SK-N-SH (cell line): ENCODE results near the gene WDR86. TPM values are rescaled to one million over a fixed set of nuclear protein-coding genes. Genes with fewer than 3 reads are reported as not detected.

ENCODE experiments used
- CTCF ChIA-PET: fragments of 300-600, 350-600 bp; formaldehyde crosslinking; extraction: SDS; loops from one replicate; lab custom pipeline; 2021; lab: Yijun Ruan, JAX
- POLR2A ChIA-PET: fragments of 350-600 bp; sonication (Branson Sonifier 250); formaldehyde crosslinking; extraction: SDS; loops from one replicate; lab custom pipeline; 2020; ENCODE audit warnings: antibody characterized with exemption, inconsistent platforms; lab: Yijun Ruan, JAX
- DNase-seq: peaks from one replicate; pipeline ENCODE4 v3.0.0; 2012
- H2AFZ ChIP-seq: fragments of 200-600 bp; sonication (generic); 2 replicates; pipeline ENCODE4 v1.8.1; 2016; ENCODE audit warnings: antibody characterized with exemption, mild to moderate bottlenecking, low read depth
- H3F3A ChIP-seq: fragments of 200-600 bp; sonication (generic); replicated peaks from 2 replicates; pipeline ENCODE3; 2016; ENCODE audit warnings: antibody characterized with exemption, mild to moderate bottlenecking; ENCODE audit not compliant: insufficient read depth
- H3K27ac ChIP-seq, 2 experiments: fragments of 200-500 bp in 1 of 2; fragments of 200-600 bp in 1 of 2; sonication (Bioruptor generic) in 1 of 2; sonication (generic), shearing (Covaris generic) in 1 of 2; 2 replicates each; pipeline versions ENCODE4 v1.5.1 to v1.6.1; 2014 to 2016; ENCODE audit warnings: low read depth in 2 of 2, inconsistent platforms in 1 of 2, low read length in 1 of 2, mild to moderate bottlenecking in 1 of 2, mixed read lengths in 1 of 2
- H3K27me3 ChIP-seq: fragments of 200-600 bp; sonication (generic), shearing (Covaris generic); 2 replicates; pipeline ENCODE4 v1.6.1; 2016; ENCODE audit warnings: mixed run types; ENCODE audit not compliant: insufficient read depth
- H3K36me3 ChIP-seq, 2 experiments: fragments of 200-500 bp in 1 of 2; fragments of 200-600 bp in 1 of 2; sonication (Bioruptor generic) in 1 of 2; sonication (generic) in 1 of 2; replicated peaks in 1 of 2; 2 replicates each; pipeline versions ENCODE3 to v1.5.1; 2014 to 2016; ENCODE audit warnings: low read length in 1 of 2, mild to moderate bottlenecking in 1 of 2; ENCODE audit not compliant: insufficient read depth in 2 of 2, control insufficient read depth in 1 of 2
- H3K4me1 ChIP-seq, 2 experiments: fragments of 200-500 bp in 1 of 2; fragments of 200-600 bp in 1 of 2; sonication (Bioruptor generic) in 1 of 2; sonication (generic), shearing (Covaris generic) in 1 of 2; 2 replicates each; pipeline versions ENCODE4 v1.5.1 to v1.6.1; 2014 to 2016; ENCODE audit warnings: low read depth in 1 of 2, low read length in 1 of 2, mixed run types in 1 of 2; ENCODE audit not compliant: insufficient read depth in 2 of 2, control insufficient read depth in 1 of 2
- H3K4me2 ChIP-seq: fragments of 200-600 bp; sonication (generic), shearing (Covaris generic); 2 replicates; pipeline ENCODE4 v1.6.1; 2017; ENCODE audit warnings: mixed run types
- H3K4me3 ChIP-seq, 2 experiments: fragments of 200-500 bp in 1 of 2; fragments of 200-600 bp in 1 of 2; sonication (Bioruptor generic) in 1 of 2; sonication (generic), shearing (Covaris generic) in 1 of 2; 2 replicates each; pipeline versions ENCODE4 v1.5.1 to v1.8.1; 2014 to 2016; ENCODE audit warnings: low read depth in 2 of 2, inconsistent platforms in 1 of 2, low read length in 1 of 2, mild to moderate bottlenecking in 1 of 2, mixed read lengths in 1 of 2, moderate library complexity in 1 of 2
- H3K79me2 ChIP-seq: fragments of 200-600 bp; sonication (generic); 2 replicates; pipeline ENCODE4 v1.8.1; 2017; ENCODE audit warnings: mild to moderate bottlenecking; ENCODE audit not compliant: insufficient read depth
- H3K9ac ChIP-seq: fragments of 200-600 bp; sonication (generic); 2 replicates; pipeline ENCODE4 v1.6.1; 2017; ENCODE audit warnings: mixed run types
- H3K9me2 ChIP-seq: fragments of 200-600 bp; sonication (generic); 2 replicates; pipeline ENCODE4 v1.6.1; 2017; ENCODE audit warnings: mixed run types
- H3K9me3 ChIP-seq: fragments of 200-600 bp; sonication (generic); 2 replicates; pipeline ENCODE4 v1.6.1; 2017; ENCODE audit warnings: mixed run types, mild to moderate bottlenecking, moderate library complexity
- H4K20me1 ChIP-seq: fragments of 200-600 bp; sonication (generic); 2 replicates; pipeline ENCODE4 v1.6.1; 2017; ENCODE audit warnings: mild to moderate bottlenecking, mixed run types; ENCODE audit not compliant: insufficient read depth
- CHD2 ChIP-seq: fragments of 150-350 bp; IDR thresholded peaks from 2 replicates; pipeline ENCODE4 v1.6.1; 2018; ENCODE audit warnings: low read length; ENCODE audit not compliant: partially characterized antibody
- EP300 ChIP-seq, 2 experiments: IDR thresholded peaks; 2 replicates each; pipeline versions ENCODE4 v1.4.0 to v1.6.1; 2012; ENCODE audit warnings: borderline replicate concordance in 1 of 2, low read depth in 1 of 2, low read length in 1 of 2
- EZH2phosphoT487 ChIP-seq: fragments of 200-600 bp; sonication (generic); IDR thresholded peaks from 2 replicates; pipeline ENCODE4 v1.6.1; 2017; ENCODE audit warnings: low read depth, mixed run types, mild to moderate bottlenecking, antibody characterized with exemption, moderate library complexity, borderline replicate concordance
- FOXJ3 ChIP-seq: sonication (generic); formaldehyde crosslinking; IDR thresholded peaks from 2 replicates; pipeline ENCODE4 v1.5.1; 2020; ENCODE audit warnings: mild to moderate bottlenecking, missing genetic modification reagents
- MXI1 ChIP-seq: IDR thresholded peaks from 2 replicates; pipeline ENCODE4 v1.6.1; 2012; ENCODE audit warnings: mild to moderate bottlenecking, low read depth, low read length, improper control_type of control experiment
- NFIC ChIP-seq: IDR thresholded peaks from 2 replicates; pipeline ENCODE4 v1.4.0; 2012; ENCODE audit warnings: borderline replicate concordance
- RAD21 ChIP-seq: IDR thresholded peaks from 2 replicates; pipeline ENCODE4 v1.6.1; 2012; ENCODE audit warnings: mild to moderate bottlenecking, low read length
- RCOR1 ChIP-seq: fragments of 150-350 bp; IDR thresholded peaks from 2 replicates; pipeline ENCODE4 v1.6.1; 2017; ENCODE audit warnings: antibody characterized with exemption, low read length
- RFX5 ChIP-seq: IDR thresholded peaks from 2 replicates; pipeline ENCODE4 v1.6.1; 2012; ENCODE audit warnings: mild to moderate bottlenecking, improper control_type of control experiment, low read length
- SIN3A ChIP-seq: IDR thresholded peaks from 2 replicates; pipeline ENCODE4 v1.6.1; 2012; ENCODE audit warnings: low read depth, mild to moderate bottlenecking, low read length, moderate library complexity, borderline replicate concordance
- SMC3 ChIP-seq: IDR thresholded peaks from 2 replicates; pipeline ENCODE4 v1.6.1; 2012; ENCODE audit warnings: low read depth, low read length, improper control_type of control experiment
- TAF1 ChIP-seq: IDR thresholded peaks from 2 replicates; pipeline ENCODE4 v1.6.1; 2012; ENCODE audit warnings: low read depth, mild to moderate bottlenecking, low read length, moderate library complexity, borderline replicate concordance
- TCF12 ChIP-seq: IDR thresholded peaks from 2 replicates; pipeline ENCODE4 v1.4.0; 2012
- TEAD4 ChIP-seq: IDR thresholded peaks from 2 replicates; pipeline ENCODE4 v1.4.0; 2012; ENCODE audit warnings: mild to moderate bottlenecking, borderline replicate concordance; ENCODE audit not compliant: insufficient read depth
- USF1 ChIP-seq: IDR thresholded peaks from 2 replicates; pipeline ENCODE4 v1.4.0; 2012; ENCODE audit warnings: low read depth, borderline replicate concordance
- WGBS: methylation state at CpG from one replicate; pipeline ENCODE4 v1.1.6; 2017; ENCODE audit warnings: low lambda C conversion rate; 5-methylcytosine and 5-hydroxymethylcytosine counted together
- polyA plus RNA-seq, 3 experiments: library from polyadenylated mRNA; depleted of rRNA; stranded (reverse); fragments of >200 nt; gene quantifications; 2 replicates each; pipeline ENCODE4 v1.2.3, GENCODE V29; 2012
- TF ChIP-seq, protein P1 (sequence below): fragments of 150-350 bp; IDR thresholded peaks from 2 replicates; pipeline ENCODE4 v1.6.1; 2016; ENCODE audit warnings: mild to moderate bottlenecking, low read depth, low read length
- TF ChIP-seq, protein P2 (sequence below): IDR thresholded peaks from 2 replicates; pipeline ENCODE4; 2012
- TF ChIP-seq, protein P3 (sequence below): IDR thresholded peaks from 2 replicates; pipeline ENCODE4 v1.4.0; 2012; ENCODE audit warnings: low read depth, borderline replicate concordance

WDR86 gene
- 1.0 and 2.5 TPM in 2 replicates for polyA plus RNA-seq (2012; rRNA removed)
- 0.45 and 0.84 TPM in 2 replicates for polyA plus RNA-seq (2012; cell fraction: cytosol; rRNA removed)
- 9.5 and 16.8 TPM in 2 replicates for polyA plus RNA-seq (2012; cell fraction: nucleus; rRNA removed)

DNA sequence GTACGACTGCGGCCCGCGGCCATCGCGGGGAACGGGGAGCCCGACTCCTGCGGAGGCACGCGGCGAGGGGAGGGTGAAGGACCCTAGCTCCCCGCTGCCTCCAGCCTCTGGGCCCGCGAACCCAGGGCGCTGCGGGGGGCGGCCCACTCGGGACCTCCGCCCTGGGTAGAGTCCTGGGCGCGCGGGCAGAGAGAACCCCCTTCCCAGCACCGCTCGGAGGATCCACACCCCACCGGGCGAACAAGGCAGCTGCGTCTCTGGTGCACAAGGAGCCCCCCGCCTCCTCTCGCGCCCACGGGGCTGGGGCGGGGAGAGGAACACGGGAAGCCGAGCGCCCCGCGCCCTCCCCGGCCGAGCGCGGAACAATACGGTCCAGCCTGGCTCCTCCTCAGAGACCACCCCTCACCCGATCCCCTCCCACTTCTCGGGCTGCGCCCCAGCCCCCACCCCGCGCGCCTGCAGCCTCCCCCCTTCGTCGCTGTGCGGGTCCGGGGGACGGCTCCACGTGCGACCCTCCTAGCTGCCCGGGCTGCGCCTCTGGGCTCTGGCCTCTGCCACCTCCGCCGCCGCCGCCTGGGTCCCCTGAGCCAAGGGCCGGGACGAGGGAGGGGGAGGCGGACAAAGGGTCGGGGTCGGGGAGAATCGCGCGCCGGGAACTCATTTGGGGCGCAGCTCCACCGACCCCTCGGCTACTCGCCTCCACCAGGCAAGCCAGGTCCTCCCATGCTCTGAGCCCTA is at the start of gene WDR86:
Gene WDR86 (minus strand): TSS at position 372 of the 738 bp plus-strand sequence. CDS start 449 bp downstream, outside the sequence.
- 9% methylated on average over 41 of the region's 75 CpGs for WGBS
- peak within 1 kb of the TSS; percentile 60; the same call in 1 of the 2 replicates for H2AFZ ChIP-seq
- H3K4me2 ChIP-seq = peak within 1 kb of the TSS; percentile 91

GRCh38 chr7:151457534-151457933 is 47.7 kb upstream of the WDR86 start:
- Histone ChIP-seq H3K9me3 (no peaks in the 10 kb centered on the region), H3F3A (peaks cover 14% of the 10 kb centered on the region), H2AFZ (no peak overlapping the region), H3K4me2 (no peak overlapping the region), H3K9ac (no peak overlapping the region), H3K9me2 (no peaks in the 10 kb centered on the region), H4K20me1 (no peaks in the 10 kb centered on the region), H3K4me3 (no peak overlapping the region), H3K27me3 (no peaks in the 10 kb centered on the region), H3K79me2 (no peaks in the 10 kb centered on the region), H3K36me3 (no peaks in the 10 kb centered on the region), H3K27ac (no peak overlapping the region), H3K4me1 (peaks cover 0 to 14% of the 10 kb centered on the region in 2 experiments; a peak in 1 of 4 replicates)
- DNase-seq = no peak
- 88% methylated on average over 6 of the region's 6 CpGs for WGBS
- CTCF ChIA-PET = interaction anchor here (1.5 to 2.0 kb wide), 3 partner anchors 9 to 89 kb away, joined by 3 to 10 read pairs (median 5); no protein-coding TSS in a partner anchor
- POLR2A ChIA-PET = no interaction called here
- TF ChIP-seq, protein P1, sequence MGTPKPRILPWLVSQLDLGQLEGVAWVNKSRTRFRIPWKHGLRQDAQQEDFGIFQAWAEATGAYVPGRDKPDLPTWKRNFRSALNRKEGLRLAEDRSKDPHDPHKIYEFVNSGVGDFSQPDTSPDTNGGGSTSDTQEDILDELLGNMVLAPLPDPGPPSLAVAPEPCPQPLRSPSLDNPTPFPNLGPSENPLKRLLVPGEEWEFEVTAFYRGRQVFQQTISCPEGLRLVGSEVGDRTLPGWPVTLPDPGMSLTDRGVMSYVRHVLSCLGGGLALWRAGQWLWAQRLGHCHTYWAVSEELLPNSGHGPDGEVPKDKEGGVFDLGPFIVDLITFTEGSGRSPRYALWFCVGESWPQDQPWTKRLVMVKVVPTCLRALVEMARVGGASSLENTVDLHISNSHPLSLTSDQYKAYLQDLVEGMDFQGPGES = no peak
- TF ChIP-seq NFIC (no peak), TCF12 (no peak), EP300 (IDR thresholded peaks at IDR 0.05; ENCODE audit: borderline replicate concordance in 1 of 2, low read depth in 1 of 2, low read length in 1 of 2) (no peak), TEAD4 (no peak), SIN3A (no peak), RCOR1 (no peak), TAF1 (no peak), RFX5 (no peak)
- TF ChIP-seq, protein P2, sequence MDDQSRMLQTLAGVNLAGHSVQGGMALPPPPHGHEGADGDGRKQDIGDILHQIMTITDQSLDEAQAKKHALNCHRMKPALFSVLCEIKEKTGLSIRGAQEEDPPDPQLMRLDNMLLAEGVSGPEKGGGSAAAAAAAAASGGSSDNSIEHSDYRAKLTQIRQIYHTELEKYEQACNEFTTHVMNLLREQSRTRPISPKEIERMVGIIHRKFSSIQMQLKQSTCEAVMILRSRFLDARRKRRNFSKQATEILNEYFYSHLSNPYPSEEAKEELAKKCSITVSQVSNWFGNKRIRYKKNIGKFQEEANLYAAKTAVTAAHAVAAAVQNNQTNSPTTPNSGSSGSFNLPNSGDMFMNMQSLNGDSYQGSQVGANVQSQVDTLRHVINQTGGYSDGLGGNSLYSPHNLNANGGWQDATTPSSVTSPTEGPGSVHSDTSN = no peak
- TF ChIP-seq, protein P3, sequence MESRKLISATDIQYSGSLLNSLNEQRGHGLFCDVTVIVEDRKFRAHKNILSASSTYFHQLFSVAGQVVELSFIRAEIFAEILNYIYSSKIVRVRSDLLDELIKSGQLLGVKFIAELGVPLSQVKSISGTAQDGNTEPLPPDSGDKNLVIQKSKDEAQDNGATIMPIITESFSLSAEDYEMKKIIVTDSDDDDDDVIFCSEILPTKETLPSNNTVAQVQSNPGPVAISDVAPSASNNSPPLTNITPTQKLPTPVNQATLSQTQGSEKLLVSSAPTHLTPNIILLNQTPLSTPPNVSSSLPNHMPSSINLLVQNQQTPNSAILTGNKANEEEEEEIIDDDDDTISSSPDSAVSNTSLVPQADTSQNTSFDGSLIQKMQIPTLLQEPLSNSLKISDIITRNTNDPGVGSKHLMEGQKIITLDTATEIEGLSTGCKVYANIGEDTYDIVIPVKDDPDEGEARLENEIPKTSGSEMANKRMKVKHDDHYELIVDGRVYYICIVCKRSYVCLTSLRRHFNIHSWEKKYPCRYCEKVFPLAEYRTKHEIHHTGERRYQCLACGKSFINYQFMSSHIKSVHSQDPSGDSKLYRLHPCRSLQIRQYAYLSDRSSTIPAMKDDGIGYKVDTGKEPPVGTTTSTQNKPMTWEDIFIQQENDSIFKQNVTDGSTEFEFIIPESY = no peak

More for the DNA sequence above, at the start of gene WDR86:
- Histone ChIP-seq H3F3A (no peaks in the 10 kb centered on the region), H3K9me3 (no peaks in the 10 kb centered on the region), H3K9me2 (no peaks in the 10 kb centered on the region), H3K27ac (peak within 1 kb of the TSS in 1 of 2 experiments; percentile 85; a peak in 2 of 4 replicates), H3K4me3 (peak within 1 kb of the TSS; percentile 59 to 61), H3K79me2 (no peaks in the 10 kb centered on the region), H4K20me1 (no peaks in the 10 kb centered on the region), H3K4me1 (peaks cover 0 to 19% of the 10 kb centered on the region in 2 experiments; a peak in 1 of 4 replicates), H3K9ac (peak within 1 kb of the TSS; percentile 8; the same call in 1 of the 2 replicates), H3K36me3 (no peaks in the 10 kb centered on the region), H3K27me3 (peaks cover 61% of the 10 kb centered on the region)
- TF ChIP-seq EZH2phosphoT487 = peak; percentile 78; the same call in 1 of the 2 replicates
- TF ChIP-seq MXI1 = peak; percentile 67; the same call in 1 of the 2 replicates
- TF ChIP-seq, protein P1 = no peak
- peak; percentile 32 for TF ChIP-seq CHD2
- no peak for TF ChIP-seq USF1
- TF ChIP-seq SMC3 = no peak
- peak; percentile 50; the same call in 1 of the 2 replicates for TF ChIP-seq FOXJ3 (CRISPR knock-in tag)
- no peak for TF ChIP-seq EP300 (IDR thresholded peaks at IDR 0.05; ENCODE audit: borderline replicate concordance in 1 of 2, low read depth in 1 of 2, low read length in 1 of 2)
- TF ChIP-seq RAD21 = peak; percentile 7; the same call in 1 of the 2 replicates
- DNase-seq = peak; percentile 98
- ChIA-PET CTCF (interaction anchor here (0.5 to 4.1 kb wide), 18 partner anchors 10 to 590 kb away, joined by 3 to 28 read pairs (median 4); no protein-coding TSS in a partner anchor), POLR2A (interaction anchor here (0.7 to 1.4 kb wide), 7 partner anchors 10 to 149 kb away, joined by 3 to 4 read pairs (median 3); partner anchors contain the start of genes NUB1 and RHEB)
